ENCODE measurements around the gene PCBD2. TPM values are rescaled to one million over a fixed set of nuclear protein-coding genes. Genes with fewer than 3 reads are reported as not detected.

The PCBD2 gene
- total RNA-seq (2021; fragmentation: NEBNext Ultra II Directional; extraction: Animal tissue kit (Norgen Biotek cat#: 25700)) (7.2 and 10.3 TPM in 2 replicates), polyA plus RNA-seq (2011; rRNA removed) (4.4 and 4.8 TPM in 2 replicates), polyA minus RNA-seq (2011; rRNA and poly(A)+ RNA removed) (3.3 and 5.1 TPM in 2 replicates)
- 6.5 TPM for polyA plus RNA-seq (2011; cell fraction: cytosol; rRNA removed)
- polyA plus RNA-seq (2011; cell fraction: nucleus; rRNA removed), result 3.4 TPM
- polyA plus RNA-seq (2012, experiment 1 of 2), result 5.4 to 7.1 TPM (median 5.9 TPM) in 4 replicates
- 4.8 TPM for polyA plus RNA-seq (2012, experiment 2 of 2)
- 6.6 TPM for polyA plus RNA-seq (2013, experiment 1 of 2)
- 6.5 TPM for polyA plus RNA-seq (2013, experiment 2 of 2)
- 5.1 TPM for polyA minus RNA-seq (2011; cell fraction: cytosol; rRNA and poly(A)+ RNA removed)
- polyA minus RNA-seq (2011; cell fraction: nucleus; rRNA and poly(A)+ RNA removed), result 5.4 TPM
- long read RNA-seq, experiment 1, transcript PCBD2-201 (4 exons, 1,223 nt), result major isoform, 6 of 6 reads
- long read RNA-seq, experiment 1, partial matches to known transcripts, result 0 of 6 reads
- long read RNA-seq, experiment 1, other reads (novel, unspliced or antisense), result 0 of 6 reads
- long read RNA-seq, experiment 2, partial matches to known transcripts, result 0 of 4 reads
- long read RNA-seq, experiment 2, other reads (novel, unspliced or antisense), result 2 of 4 reads

GRCh38 chr5:134904610-134905245 lies at the start of gene PCBD2:
Gene PCBD2 (plus strand): TSS chr5:134905131. CDS start chr5:134905140, 9 bp downstream.
- Histone ChIP-seq H3K36me3 (ENCODE audit: control insufficient read depth in 2 of 4, insufficient read depth in 4 of 4, low read length in 3 of 4) (no peaks in the 10 kb centered on the region), H3K4me1 (replicated peaks in 1 of 4; ENCODE audit: control insufficient read depth in 3 of 4, insufficient read depth in 4 of 4, low read length in 3 of 4) (peaks cover 0 to 4% (median 0%) of the 10 kb centered on the region in 4 experiments; a peak in 3 of 7 replicates), H2BK15ac (ENCODE audit: low read length) (peak within 1 kb of the TSS; percentile 99; the same call in 1 of the 2 replicates), H3K27me3 (replicated peaks in 1 of 4; ENCODE audit: control insufficient read depth in 3 of 4, extremely low read depth in 1 of 4, insufficient read depth in 3 of 4, low read length in 3 of 4) (no peaks in the 10 kb centered on the region), H4K5ac (ENCODE audit: insufficient read length, low read depth, low read length) (peak within 1 kb of the TSS; percentile 90), H4K91ac (replicated peaks; ENCODE audit: insufficient read length, low read length) (peak within 1 kb of the TSS; percentile 65), H3K9ac (replicated peaks in 1 of 4; ENCODE audit: extremely low read depth in 1 of 4, low read depth in 3 of 4, low read length in 3 of 4) (peak within 1 kb of the TSS; percentile 88 to 93 (median 92)), H3K79me1 (ENCODE audit: low read depth, low read length) (no peaks in the 10 kb centered on the region; the same call in 1 of the 2 replicates), H4K20me1 (replicated peaks in 1 of 2; ENCODE audit: control insufficient read depth in 1 of 2, insufficient read depth in 2 of 2, low read length in 2 of 2) (no peaks in the 10 kb centered on the region), H3K4ac (replicated peaks; ENCODE audit: insufficient read length, low read depth, low read length) (peak within 1 kb of the TSS; percentile 81), H3K23me2 (ENCODE audit: low read depth, low read length) (peaks cover 3% of the 10 kb centered on the region; the same call in 1 of the 2 replicates), H2BK5ac (ENCODE audit: low read depth, low read length) (peak within 1 kb of the TSS; percentile 81), H3K27ac (ENCODE audit: low read depth, low read length) (peak within 1 kb of the TSS; percentile 91), H2AK5ac (ENCODE audit: low read depth, low read length) (no peak within 1 kb of the TSS), H3K18ac (ENCODE audit: extremely low read depth, low read length) (peak within 1 kb of the TSS; percentile 96), H3K14ac (ENCODE audit: insufficient read length) (no peak within 1 kb of the TSS), H2AFZ (ENCODE audit: low read length) (peak within 1 kb of the TSS; percentile 93; the same call in 1 of the 2 replicates), H3K9me3 (ENCODE audit: insufficient read depth in 2 of 2, low read depth in 1 of 2, low read length in 1 of 2) (no peaks in the 10 kb centered on the region), H4K8ac (ENCODE audit: extremely low read depth, insufficient read depth, low read length) (peak within 1 kb of the TSS; percentile 92), H3K23ac (ENCODE audit: insufficient read length) (no peak within 1 kb of the TSS), H3K56ac (replicated peaks; ENCODE audit: insufficient read length, low read depth, low read length) (peak within 1 kb of the TSS; percentile 84), H2BK12ac (ENCODE audit: low read depth, low read length) (0 out of 2 replicates have a peak within 1 kb of the TSS, but pooled peaks have one; percentile 75), H3K79me2 (ENCODE audit: control insufficient read depth in 1 of 2, insufficient read depth in 2 of 2, low read length in 2 of 2) (no peaks in the 10 kb centered on the region), H3K4me3 (ENCODE audit: extremely low read depth in 1 of 4, insufficient read depth in 2 of 4, low read depth in 3 of 4, low read length in 4 of 4) (peak within 1 kb of the TSS; percentile 84 to 95 (median 93)), H2BK120ac (replicated peaks; ENCODE audit: low read depth, low read length) (no peak within 1 kb of the TSS), H3K4me2 (ENCODE audit: insufficient read depth in 1 of 2, low read depth in 2 of 2, low read length in 2 of 2) (peak within 1 kb of the TSS; percentile 59 to 81), H2BK20ac (ENCODE audit: low read length) (no peak within 1 kb of the TSS)
- FAIRE-seq (no peak), DNase-seq (ENCODE audit: low read depth in 1 of 2, low spot score in 2 of 2) (peak; percentile 86 to 95)
- 2% methylated on average over 58 of the region's 84 CpGs; no CpG with 5 or more reads in 1 of the 2 experiments for WGBS, 2 experiments (ENCODE audit: extremely low coverage in 1 of 2, insufficient coverage in 1 of 2, insufficient read length in 1 of 2, insufficient replicate concordance in 2 of 2, low coverage in 1 of 2, low lambda C conversion rate in 2 of 2, missing lambda C conversion rate in 1 of 2)
- POLR2A ChIA-PET (ENCODE audit: partially characterized antibody), result interaction anchor here (0.6 to 5.8 kb wide), 24 partner anchors 9 to 628 kb away, joined by 3 to 54 read pairs (median 4); partner anchors contain the start of genes C5orf24, CAMLG, DDX46 and SEC24A
- CTCF ChIA-PET (ENCODE audit: partially characterized antibody), result interaction anchor here (0.6 to 3.7 kb wide), 24 partner anchors 13 to 352 kb away, joined by 3 to 18 read pairs (median 4); partner anchors contain the start of genes C5orf24 and CAMLG
- TF ChIP-seq TCF12 (IDR thresholded peaks at IDR 0.05; ENCODE audit: low read depth, low read length), result 0 out of 2 replicates have a peak, but pooled peaks have one; percentile 10
- TF ChIP-seq HDAC2 (IDR thresholded peaks at IDR 0.05; ENCODE audit: borderline replicate concordance in 1 of 2, low read depth in 2 of 2, low read length in 2 of 2), result peak; percentile 56 to 78; a peak in 1 of 4 replicates
- peak; percentile 88; the same call in 1 of the 2 replicates for TF ChIP-seq YY1 (IDR thresholded peaks at IDR 0.05; ENCODE audit: low read depth, low read length)
- TF ChIP-seq RFX5 (IDR thresholded peaks at IDR 0.05; ENCODE audit: borderline replicate concordance, low read depth, low read length), result no peak
- peak; percentile 80; the same call in 1 of the 2 replicates for TF ChIP-seq POLR2AphosphoS5 (IDR thresholded peaks at IDR 0.05; ENCODE audit: low read depth, low read length)
- peak; percentile 80 for TF ChIP-seq TBP (IDR thresholded peaks at IDR 0.05; ENCODE audit: low read depth, low read length)
- no peak for TF ChIP-seq SIX5 (IDR thresholded peaks at IDR 0.05; ENCODE audit: low read depth, low read length)
- peak; percentile 87 for TF ChIP-seq MAX (IDR thresholded peaks at IDR 0.05)
